IMR-90 (cell line): ENCODE measurements around the gene RRP9. TPM values are rescaled to one million over a fixed set of nuclear protein-coding genes. Genes with fewer than 3 reads are reported as not detected.

Source experiments
- ATAC-seq: fragments of 200-7000 bp; cut with Tn5 transposase; 2 replicates; pipeline ENCODE4 v1.9.1; 2020; ENCODE audit warnings: low read depth, mild to moderate bottlenecking, moderate library complexity
- BruUV-seq: library from RNA; stranded (reverse); fragments of 400-500 nt; replicated peaks from 2 replicates; lab custom pipeline; 2021; lab: Mats Ljungman, UMichigan
- CTCF ChIA-PET: fragments of 300-600 bp; formaldehyde crosslinking; extraction: SDS; loops from one replicate; lab custom pipeline; 2021; ENCODE audit warnings: antibody characterized with exemption; lab: Yijun Ruan, JAX
- POLR2A ChIA-PET: fragments of 300-600 bp; sonication (Branson Sonifier 250); formaldehyde crosslinking; loops from one replicate; lab custom pipeline; 2022; ENCODE audit warnings: antibody characterized with exemption; ENCODE audit not compliant: unreplicated experiment; lab: Charles Lee
- DNase-seq: peaks from one replicate; pipeline ENCODE4 v3.0.0; 2013
- H2AFZ ChIP-seq: replicated peaks from 2 replicates; pipeline ENCODE3; 2013; ENCODE audit warnings: low read length, mild to moderate bottlenecking; ENCODE audit not compliant: poor library complexity
- H2AK5ac ChIP-seq: 2 replicates; pipeline ENCODE4 v1.6.1; 2013; ENCODE audit warnings: low read depth, low read length, inconsistent platforms
- H2AK9ac ChIP-seq: replicated peaks from 2 replicates; pipeline ENCODE3; 2013; ENCODE audit warnings: mild to moderate bottlenecking, low read depth, low read length, moderate library complexity; ENCODE audit not compliant: poor library complexity
- H2BK120ac ChIP-seq: 2 replicates; pipeline ENCODE4 v1.6.1; 2013; ENCODE audit warnings: low read depth, low read length, inconsistent platforms
- H2BK15ac ChIP-seq: 3 replicates; pipeline ENCODE4 v1.6.1; 2013; ENCODE audit warnings: low read depth, low read length, inconsistent platforms
- H2BK20ac ChIP-seq: 2 replicates; pipeline ENCODE4 v1.6.1; 2013; ENCODE audit warnings: low read depth, mild to moderate bottlenecking, inconsistent platforms, low read length, moderate library complexity
- H2BK5ac ChIP-seq: 2 replicates; pipeline ENCODE4 v1.6.1; 2013; ENCODE audit warnings: mild to moderate bottlenecking, low read depth, low read length, inconsistent platforms; ENCODE audit not compliant: poor library complexity, severe bottlenecking
- H3K14ac ChIP-seq: replicated peaks from 2 replicates; pipeline ENCODE4 v1.6.1; 2013; ENCODE audit warnings: low read depth, low read length, inconsistent platforms
- H3K18ac ChIP-seq: 2 replicates; pipeline ENCODE4 v1.6.1; 2013; ENCODE audit warnings: low read depth, low read length, control low read depth
- H3K23ac ChIP-seq: 2 replicates; pipeline ENCODE4 v1.6.1; 2013; ENCODE audit warnings: low read depth, low read length, inconsistent platforms
- H3K27ac ChIP-seq: 2 replicates; pipeline ENCODE4 v1.5.1; 2013; ENCODE audit warnings: mild to moderate bottlenecking, control low read depth, low read length; ENCODE audit not compliant: insufficient read depth
- H3K27me3 ChIP-seq: 2 replicates; pipeline ENCODE4 v1.6.1; 2013; ENCODE audit warnings: low read length; ENCODE audit not compliant: control insufficient read depth, insufficient read depth
- H3K36me3 ChIP-seq: 2 replicates; pipeline ENCODE4 v1.6.1; 2013; ENCODE audit warnings: low read length, mixed read lengths; ENCODE audit not compliant: control insufficient read depth, insufficient read depth
- H3K4ac ChIP-seq: 2 replicates; pipeline ENCODE4 v1.6.1; 2013; ENCODE audit warnings: low read depth, low read length, inconsistent platforms
- H3K4me1 ChIP-seq: 2 replicates; pipeline ENCODE4 v1.6.1; 2013; ENCODE audit warnings: low read length, mixed read lengths; ENCODE audit not compliant: control insufficient read depth, insufficient read depth
- H3K4me2 ChIP-seq: 2 replicates; pipeline ENCODE4 v1.6.1; 2013; ENCODE audit warnings: low read depth, mild to moderate bottlenecking, control low read depth, low read length, moderate library complexity
- H3K4me3 ChIP-seq: 2 replicates; pipeline ENCODE4 v1.5.1; 2013; ENCODE audit warnings: low read depth, mild to moderate bottlenecking, control low read depth, low read length, moderate library complexity; ENCODE audit not compliant: insufficient read depth
- H3K56ac ChIP-seq: 2 replicates; pipeline ENCODE4 v1.6.1; 2013; ENCODE audit warnings: low read length, inconsistent platforms; ENCODE audit not compliant: insufficient read depth; ENCODE audit errors: extremely low read depth
- H3K79me1 ChIP-seq, 2 experiments: 2 replicates each; pipeline ENCODE4 v1.6.1; 2013; ENCODE audit warnings: low read length in 2 of 2, inconsistent platforms in 1 of 2, low read depth in 1 of 2
- H3K9ac ChIP-seq: 2 replicates; pipeline ENCODE4 v1.6.1; 2013; ENCODE audit warnings: low read depth, low read length, control low read depth
- H3K9me1 ChIP-seq: 2 replicates; pipeline ENCODE4 v1.6.1; 2013; ENCODE audit warnings: low read length, inconsistent platforms; ENCODE audit not compliant: insufficient read depth
- H3K9me3 ChIP-seq: 2 replicates; pipeline ENCODE4 v1.6.1; 2013; ENCODE audit warnings: low read length; ENCODE audit not compliant: control insufficient read depth, insufficient read depth
- H4K20me1 ChIP-seq: 2 replicates; pipeline ENCODE4 v1.6.1; 2013; ENCODE audit warnings: low read length, inconsistent platforms; ENCODE audit not compliant: insufficient read depth
- H4K5ac ChIP-seq: 2 replicates; pipeline ENCODE4 v1.6.1; 2013; ENCODE audit warnings: mild to moderate bottlenecking, low read depth, low read length, control low read depth
- H4K8ac ChIP-seq, 2 experiments: 2 replicates each; pipeline ENCODE4 v1.6.1; 2013; ENCODE audit warnings: low read depth in 2 of 2, low read length in 2 of 2, control low read depth in 1 of 2, inconsistent platforms in 1 of 2
- H4K91ac ChIP-seq: 2 replicates; pipeline ENCODE4 v1.6.1; 2013; ENCODE audit warnings: low read depth, low read length, inconsistent platforms; ENCODE audit not compliant: insufficient read depth
- CEBPB ChIP-seq: IDR thresholded peaks from 2 replicates; pipeline ENCODE4 v1.6.1; 2012; ENCODE audit warnings: low read depth, low read length, improper control_type of control experiment
- MAFK ChIP-seq: IDR thresholded peaks from 2 replicates; pipeline ENCODE4 v1.6.1; 2012; ENCODE audit warnings: low read depth, low read length, improper control_type of control experiment
- NFE2L2 ChIP-seq: fragments of 150-350 bp; IDR thresholded peaks from 2 replicates; pipeline ENCODE4 v1.6.1; 2016; ENCODE audit warnings: low read depth, mild to moderate bottlenecking, low read length
- WGBS, 2 experiments: methylation state at CpG; one replicate each; pipeline versions ENCODE4 v1.1.5 to v1.1.7; 2013; ENCODE audit warnings: missing lambda C conversion rate in 2 of 2; ENCODE audit not compliant: insufficient read length in 1 of 2; ENCODE audit errors: extremely low coverage in 2 of 2; 5-methylcytosine and 5-hydroxymethylcytosine counted together
- dilution Hi-C: fragments of 300-500 bp; cut with HindIII; formaldehyde crosslinking; loops from one replicate; pipeline ENCODE4 v1.14.3; 2018; ENCODE audit warnings: low sequenced_read_pairs; ENCODE audit not compliant: unreplicated experiment
- in situ Hi-C: fragments of 300-500 bp; cut with MboI; formaldehyde crosslinking; loops from 3 replicates; pipeline ENCODE4 v1.14.3; 2019; ENCODE audit warnings: low sequenced_read_pairs, inconsistent platforms, mixed read lengths
- intact Hi-C: fragments of 100-400 bp; cut with micrococcal nuclease; formaldehyde crosslinking; loops from 2 replicates; pipeline ENCODE4 v1.10.0; 2022
- polyA plus RNA-seq, 3 experiments: library from polyadenylated mRNA; depleted of rRNA; stranded (reverse); fragments of >200 nt; gene quantifications; 2 replicates each; pipeline ENCODE4 v1.2.3, GENCODE V29; 2012; ENCODE audit warnings: low replicate concordance in 1 of 3
- total RNA-seq: library from RNA; depleted of rRNA; stranded (reverse); fragments of >200 nt; gene quantifications from 2 replicates; pipeline ENCODE4 v1.2.3, GENCODE V29; 2012
- TF ChIP-seq, protein P1 (sequence below): conservative IDR thresholded peaks from 2 replicates; pipeline ENCODE4 v1.5.1; 2012; ENCODE audit warnings: mild to moderate bottlenecking, low read depth, low read length, improper control_type of control experiment

RRP9 gene
- total and polyA plus RNA-seq, 2 of the 4 experiments (the other 2 are of a cell fraction): 30.9 to 39.8 TPM

- Histone ChIP-seq H3K18ac (no peak overlapping the region), H3K36me3 (peaks cover 12% of the 10 kb centered on the region; the same call in 1 of the 2 replicates), H3K4me3 (no peak overlapping the region), H4K8ac (peak overlapping the region; percentile 36 to 41; a peak in 3 of 4 replicates), H3K4me2 (no peak overlapping the region), H4K91ac (no peak overlapping the region), H2AK9ac (no peak overlapping the region), H3K4ac (0 out of 2 replicates have a peak overlapping the region, but pooled peaks have one; percentile 30), H4K20me1 (peaks cover 3% of the 10 kb centered on the region; the same call in 1 of the 2 replicates), H2AK5ac (no peak overlapping the region), H3K9me3 (no peaks in the 10 kb centered on the region), H4K5ac (peak overlapping the region; percentile 69), H3K14ac (no peak overlapping the region), H2BK120ac (no peak overlapping the region), H2AFZ (peak overlapping the region; percentile 59), H3K9ac (no peak overlapping the region), H2BK20ac (0 out of 2 replicates have a peak overlapping the region, but pooled peaks have one; percentile 43), H3K79me1 (no peaks in the 10 kb centered on the region), H2BK5ac (no peak overlapping the region), H3K27ac (peak overlapping the region; percentile 41; the same call in 1 of the 2 replicates), H3K4me1 (peaks cover 9% of the 10 kb centered on the region), H3K23ac (no peak overlapping the region), H2BK15ac (no peak overlapping the region), H3K9me1 (peaks cover 6% of the 10 kb centered on the region; the same call in 1 of the 2 replicates), H3K56ac (no peak overlapping the region), H3K27me3 (no peaks in the 10 kb centered on the region)
- DNase-seq (peak; percentile 91), ATAC-seq (peak; percentile 77)
- POLR2A ChIA-PET: interaction anchor here (0.6 to 1.0 kb wide), 2 partner anchors 12 to 14 kb away, joined by 3 to 10 read pairs; partner anchors contain the start of gene RRP9
- intact Hi-C loops: no loop called here
- TF ChIP-seq MAFK: peak; percentile 91
- TF ChIP-seq NFE2L2: peak; percentile 29; the same call in 1 of the 2 replicates
- peak; percentile 98 for TF ChIP-seq CEBPB
- TF ChIP-seq, protein P1, sequence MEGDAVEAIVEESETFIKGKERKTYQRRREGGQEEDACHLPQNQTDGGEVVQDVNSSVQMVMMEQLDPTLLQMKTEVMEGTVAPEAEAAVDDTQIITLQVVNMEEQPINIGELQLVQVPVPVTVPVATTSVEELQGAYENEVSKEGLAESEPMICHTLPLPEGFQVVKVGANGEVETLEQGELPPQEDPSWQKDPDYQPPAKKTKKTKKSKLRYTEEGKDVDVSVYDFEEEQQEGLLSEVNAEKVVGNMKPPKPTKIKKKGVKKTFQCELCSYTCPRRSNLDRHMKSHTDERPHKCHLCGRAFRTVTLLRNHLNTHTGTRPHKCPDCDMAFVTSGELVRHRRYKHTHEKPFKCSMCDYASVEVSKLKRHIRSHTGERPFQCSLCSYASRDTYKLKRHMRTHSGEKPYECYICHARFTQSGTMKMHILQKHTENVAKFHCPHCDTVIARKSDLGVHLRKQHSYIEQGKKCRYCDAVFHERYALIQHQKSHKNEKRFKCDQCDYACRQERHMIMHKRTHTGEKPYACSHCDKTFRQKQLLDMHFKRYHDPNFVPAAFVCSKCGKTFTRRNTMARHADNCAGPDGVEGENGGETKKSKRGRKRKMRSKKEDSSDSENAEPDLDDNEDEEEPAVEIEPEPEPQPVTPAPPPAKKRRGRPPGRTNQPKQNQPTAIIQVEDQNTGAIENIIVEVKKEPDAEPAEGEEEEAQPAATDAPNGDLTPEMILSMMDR: no peak
- WGBS, 2 experiments: no CpG with 5 or more reads among the region's 3 CpGs
- dilution Hi-C loops: no loop called here
- CTCF ChIA-PET: interaction anchor here (0.6 to 0.9 kb wide), 2 partner anchors 12 to 20 kb away, joined by 4 to 6 read pairs; partner anchors contain the start of genes ABHD14B and RRP9
- in situ Hi-C loops: loop anchor here (25.0 kb wide), 1 partner anchor 1616 kb away; the partner anchor contains the start of genes RASSF1, TUSC2 and ZMYND10
- no TSS peak for BruUV-seq
Measured at GRCh38 chr3:51953445-51953844, 11.7 kb upstream of the RRP9 start.
